Activated naive CD4-positive, alpha-beta T cell treated with anti-CD3 and anti-CD28 coated beads, Interleukin-2, amount 10 ng/mL, durations not matched to agents 5 hours and 36 hours (primary cell): ENCODE data around the gene GALNT10. TPM values are rescaled to one million over a fixed set of nuclear protein-coding genes. Genes with fewer than 3 reads are reported as not detected.
A peak's percentile ranks its signal among the peaks of the same experiment; 100 is the strongest.

Source experiments
- microRNA-seq: library from miRNA; unstranded; fragments of <30 nt; microRNA quantifications from one replicate; pipeline ENCODE4 v1.2.0, GENCODE V29; 2022; ENCODE audit warnings: borderline microRNAs expressed, borderline replicate concordance
- total RNA-seq, 2 experiments: library from RNA; stranded (reverse); gene quantifications; one replicate each; pipeline ENCODE4 v1.2.3, GENCODE V29; 2021

The GALNT10 gene
- 10 to 100 TPM; 24.0 to 26.8 TPM for total RNA-seq

DNA sequence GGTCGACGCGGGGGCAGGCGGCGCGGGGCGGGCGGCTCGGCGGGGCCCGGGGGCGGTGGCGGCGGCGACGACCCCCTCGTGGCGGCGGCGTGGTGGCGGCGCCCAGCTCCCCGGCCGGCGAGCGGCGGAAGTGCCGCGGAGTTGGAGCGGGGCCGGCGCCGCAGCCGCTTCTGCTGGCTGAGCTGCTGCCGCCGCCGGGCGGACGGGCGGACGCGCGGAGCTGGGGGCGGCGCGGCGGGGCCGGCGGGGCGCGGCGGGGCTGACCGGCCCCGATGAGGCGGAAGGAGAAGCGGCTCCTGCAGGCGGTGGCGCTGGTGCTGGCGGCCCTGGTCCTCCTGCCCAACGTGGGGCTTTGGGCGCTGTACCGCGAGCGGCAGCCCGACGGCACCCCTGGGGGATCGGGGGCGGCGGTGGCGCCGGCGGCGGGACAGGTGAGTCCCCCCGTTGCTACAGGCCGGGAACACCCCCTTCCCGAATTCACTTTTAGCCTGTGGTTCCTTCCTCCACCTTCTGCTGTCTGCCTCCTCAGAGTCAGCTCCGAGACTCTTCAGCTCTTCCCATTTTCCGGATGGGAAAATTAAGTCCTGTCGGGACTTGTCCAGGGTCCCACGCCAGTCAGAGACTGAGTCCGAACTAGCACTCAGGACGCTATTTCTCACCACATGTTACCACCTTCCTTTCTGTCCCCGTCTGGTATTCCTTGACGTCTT is at the start of gene GALNT10:
Gene GALNT10, plus strand, starts transcription at position 139 of the 710 bp plus-strand sequence. Its CDS starts 134 bp downstream, at position 273.

GRCh38 chr5:154445422-154446194 is 255.1 kb downstream of the GALNT10 start, which contains the start of gene SAP30L:
Gene SAP30L, plus strand, starts transcription at chr5:154445997. Its CDS starts 608 bp downstream, at chr5:154446605.

Small RNA genes lying within 50 kb of the gene (microRNA-seq; reads per million reads assigned to microRNA genes)
- 21.3 reads per million, percentile 54 among the genes with 10 or more reads in this experiment for gene MIR1294

Other genes starting within 250 kb of the GALNT10 start
- gene FAM114A2, start 151.8 kb upstream of the GALNT10 start, total RNA-seq: 10 to 100 TPM; 25.2 to 25.7 TPM
- gene MFAP3, start 151.8 kb upstream of the GALNT10 start, total RNA-seq: 10 to 100 TPM; 26.4 to 27.4 TPM